HG02885 (cell line): ENCODE data around the gene PDE9A.

Experiments used
- ATAC-seq: cut with Tn5 transposase; IDR thresholded peaks from one replicate; pipeline ENCODE4 v1.9.1; 2021; ENCODE audit warnings: mild to moderate bottlenecking; ENCODE audit not compliant: unreplicated experiment, poor library complexity

The PDE9A gene

GRCh38 chr21:42684109-42684916 lies 30.9 kb downstream of the PDE9A start:
- ATAC-seq = no peak

GRCh38 chr21:42685036-42685435 lies 31.6 kb downstream of the PDE9A start:
- no peak for ATAC-seq

- no peak for ATAC-seq
Observed at GRCh38 chr21:42685954-42686500, 32.6 kb downstream of the PDE9A start.

GRCh38 chr21:42687796-42688195 lies 34.4 kb downstream of the PDE9A start:
- ATAC-seq = no peak

GRCh38 chr21:42688226-42688840 lies 34.9 kb downstream of the PDE9A start:
- no peak for ATAC-seq

- ATAC-seq = no peak
Observed at GRCh38 chr21:42688841-42689371, 35.5 kb downstream of the PDE9A start.

- no peak for ATAC-seq
Observed at GRCh38 chr21:42690586-42690985, 37.2 kb downstream of the PDE9A start.

- no peak for ATAC-seq
Observed at GRCh38 chr21:42691901-42692559, 38.6 kb downstream of the PDE9A start.

GRCh38 chr21:42692688-42693087 lies 39.3 kb downstream of the PDE9A start:
- no peak for ATAC-seq

GRCh38 chr21:42694751-42695696 lies 41.6 kb downstream of the PDE9A start:
- ATAC-seq = no peak

- ATAC-seq = no peak
Observed at GRCh38 chr21:42695697-42696380, 42.4 kb downstream of the PDE9A start.

- no peak for ATAC-seq
Observed at GRCh38 chr21:42696501-42697040, 43.1 kb downstream of the PDE9A start.

- ATAC-seq = no peak
Observed at GRCh38 chr21:42698733-42699132, 45.3 kb downstream of the PDE9A start.

GRCh38 chr21:42699196-42699595 lies 45.8 kb downstream of the PDE9A start:
- ATAC-seq = no peak

- ATAC-seq = no peak
Observed at GRCh38 chr21:42701706-42702456, 48.5 kb downstream of the PDE9A start.

- no peak for ATAC-seq
Observed at GRCh38 chr21:42702720-42703119, 49.3 kb downstream of the PDE9A start.

- ATAC-seq = no peak
Observed at GRCh38 chr21:42703136-42703908, 49.9 kb downstream of the PDE9A start.
